ENCODE data around the gene E4F1. TPM values are rescaled to one million over a fixed set of nuclear protein-coding genes. Genes with fewer than 3 reads are reported as not detected.

E4F1 gene
- total RNA-seq, 1 experiment from 2014 or later = 30.1 TPM

DNA sequence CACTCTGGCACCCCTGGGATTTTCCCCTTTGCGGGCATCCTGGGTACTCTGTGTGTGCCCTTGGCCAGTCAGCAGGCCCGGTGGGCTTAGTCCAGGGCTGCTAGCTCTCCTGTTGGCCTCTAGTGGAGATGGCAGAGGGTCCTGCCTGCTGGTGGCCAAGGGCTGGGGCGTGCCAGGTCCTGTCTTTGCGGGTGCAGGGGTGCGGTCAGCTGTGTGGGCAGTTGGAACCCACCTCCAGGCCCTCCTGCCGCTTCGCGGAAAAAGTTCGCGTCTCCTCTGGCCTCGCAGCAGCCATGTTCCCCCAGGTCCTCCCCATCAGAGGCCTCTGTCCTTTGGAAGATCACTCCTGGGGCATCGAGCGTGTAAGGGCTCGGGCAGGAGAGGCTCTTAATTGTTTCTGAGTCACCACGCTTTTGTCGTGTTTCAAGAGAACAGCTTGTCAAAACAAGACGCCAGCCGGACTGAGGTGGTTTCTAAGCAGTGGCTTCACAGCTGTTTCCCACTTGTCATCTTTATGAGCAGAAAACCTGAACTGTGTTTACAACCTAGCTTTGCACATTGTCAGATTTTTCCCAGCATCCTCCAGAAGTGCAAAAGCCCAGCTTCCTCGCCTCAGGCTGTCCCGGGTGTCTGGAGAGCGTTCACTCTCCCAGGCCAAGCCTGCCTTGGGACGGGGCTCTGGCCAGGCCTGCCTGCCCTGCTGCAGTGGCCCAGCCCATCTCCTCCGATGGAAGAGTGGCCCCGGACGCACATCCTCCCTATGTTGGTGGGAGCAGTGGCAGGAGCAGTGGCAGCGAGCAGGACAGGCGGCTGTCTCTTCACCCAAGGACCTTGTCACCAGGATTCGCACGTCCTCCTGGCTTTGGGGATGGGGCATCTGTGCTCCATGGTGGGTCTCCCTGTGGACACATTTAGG is 7.9 kb downstream of the E4F1 start:
- no TSS peak for BruUV-seq (replicated peaks)
- Mint-ChIP-seq H3K4me1 (ENCODE audit: low read depth, unreplicated experiment) (no peaks in the 10 kb centered on the region), H3K9me3 (ENCODE audit: unreplicated experiment) (no peaks in the 10 kb centered on the region), H3K27me3 (ENCODE audit: insufficient read depth, unreplicated experiment) (no peaks in the 10 kb centered on the region), H3K27ac (ENCODE audit: unreplicated experiment) (no peak overlapping the region), H3K36me3 (ENCODE audit: insufficient read depth, unreplicated experiment) (peaks cover 19% of the 10 kb centered on the region), H3K4me3 (ENCODE audit: unreplicated experiment) (no peak overlapping the region)
- TF ChIP-seq, protein P1, sequence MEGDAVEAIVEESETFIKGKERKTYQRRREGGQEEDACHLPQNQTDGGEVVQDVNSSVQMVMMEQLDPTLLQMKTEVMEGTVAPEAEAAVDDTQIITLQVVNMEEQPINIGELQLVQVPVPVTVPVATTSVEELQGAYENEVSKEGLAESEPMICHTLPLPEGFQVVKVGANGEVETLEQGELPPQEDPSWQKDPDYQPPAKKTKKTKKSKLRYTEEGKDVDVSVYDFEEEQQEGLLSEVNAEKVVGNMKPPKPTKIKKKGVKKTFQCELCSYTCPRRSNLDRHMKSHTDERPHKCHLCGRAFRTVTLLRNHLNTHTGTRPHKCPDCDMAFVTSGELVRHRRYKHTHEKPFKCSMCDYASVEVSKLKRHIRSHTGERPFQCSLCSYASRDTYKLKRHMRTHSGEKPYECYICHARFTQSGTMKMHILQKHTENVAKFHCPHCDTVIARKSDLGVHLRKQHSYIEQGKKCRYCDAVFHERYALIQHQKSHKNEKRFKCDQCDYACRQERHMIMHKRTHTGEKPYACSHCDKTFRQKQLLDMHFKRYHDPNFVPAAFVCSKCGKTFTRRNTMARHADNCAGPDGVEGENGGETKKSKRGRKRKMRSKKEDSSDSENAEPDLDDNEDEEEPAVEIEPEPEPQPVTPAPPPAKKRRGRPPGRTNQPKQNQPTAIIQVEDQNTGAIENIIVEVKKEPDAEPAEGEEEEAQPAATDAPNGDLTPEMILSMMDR (IDR thresholded peaks at IDR 0.05; ENCODE audit: insufficient read depth in 1 of 2, low read depth in 1 of 2, low read length in 1 of 2, severe bottlenecking in 1 of 2, unreplicated experiment in 1 of 2) = no peak
- no peaks in the 10 kb centered on the region; the same call in 1 of the 2 replicates for H3K36me3 ChIP-seq (ENCODE audit: control insufficient read depth, insufficient read depth, low read length)
- DNase-seq = no peak
- ChIA-PET CTCF (no interaction called here), POLR2A (no interaction called here)
- peaks cover under 1% of the 10 kb centered on the region; the same call in 1 of the 2 replicates for H3K4me1 ChIP-seq
- no peaks in the 10 kb centered on the region for H3K9me3 ChIP-seq
- no peak overlapping the region for H3K4me3 ChIP-seq (ENCODE audit: low read depth, low read length)
- intact Hi-C loops (cut with micrococcal nuclease; ENCODE audit: unreplicated experiment) = no loop called here
- H3K27me3 ChIP-seq (replicated peaks; ENCODE audit: control insufficient read depth, insufficient read depth, low read length) = no peaks in the 10 kb centered on the region

DNA sequence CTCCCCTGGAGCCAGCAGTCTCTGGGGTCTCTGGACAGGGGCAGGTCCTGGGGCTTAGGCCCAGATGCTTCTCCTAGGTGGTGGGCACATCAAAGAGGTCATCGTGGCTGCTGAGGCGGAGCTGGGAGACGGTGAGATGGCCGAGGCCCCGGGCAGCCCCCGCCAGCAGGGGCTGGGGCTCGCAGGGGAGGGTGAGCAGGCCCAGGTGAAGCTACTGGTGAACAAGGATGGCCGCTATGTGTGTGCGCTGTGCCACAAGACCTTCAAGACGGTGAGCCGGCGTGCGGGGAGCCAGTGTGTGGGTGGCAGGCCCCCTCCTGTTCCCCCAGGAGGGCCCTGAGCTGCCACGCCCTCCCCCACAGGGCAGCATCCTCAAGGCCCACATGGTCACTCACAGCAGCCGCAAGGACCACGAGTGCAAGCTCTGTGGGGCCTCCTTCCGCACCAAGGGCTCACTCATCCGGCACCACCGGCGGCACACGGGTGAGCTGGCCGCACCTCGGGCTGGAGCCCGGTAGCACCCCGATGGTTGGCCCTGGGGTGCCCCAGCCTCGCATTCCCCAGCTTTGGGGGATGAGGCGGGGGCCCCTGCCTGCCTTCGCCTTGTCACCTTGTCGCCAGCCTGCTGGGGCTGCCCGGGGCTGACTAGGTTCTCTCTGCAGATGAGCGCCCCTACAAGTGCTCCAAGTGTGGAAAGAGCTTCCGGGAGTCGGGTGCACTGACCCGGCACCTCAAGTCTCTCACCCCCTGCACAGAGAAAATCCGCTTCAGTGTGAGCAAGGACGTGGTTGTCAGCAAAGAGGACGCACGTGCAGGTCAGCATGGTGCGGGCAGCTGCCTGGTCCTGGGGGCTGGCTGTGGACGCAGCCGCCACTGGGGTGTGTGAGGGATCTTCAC is 9.0 kb downstream of the E4F1 start:
- Mint-ChIP-seq H3K27me3 (ENCODE audit: insufficient read depth, unreplicated experiment) (no peaks in the 10 kb centered on the region), H3K9me3 (ENCODE audit: unreplicated experiment) (no peaks in the 10 kb centered on the region), H3K36me3 (ENCODE audit: insufficient read depth, unreplicated experiment) (peaks cover 30% of the 10 kb centered on the region), H3K27ac (ENCODE audit: unreplicated experiment) (no peak overlapping the region), H3K4me1 (ENCODE audit: low read depth, unreplicated experiment) (no peaks in the 10 kb centered on the region), H3K4me3 (ENCODE audit: unreplicated experiment) (no peak overlapping the region)
- TF ChIP-seq, protein P1 (IDR thresholded peaks at IDR 0.05; ENCODE audit: insufficient read depth in 1 of 2, low read depth in 1 of 2, low read length in 1 of 2, severe bottlenecking in 1 of 2, unreplicated experiment in 1 of 2) = no peak
- H3K36me3 ChIP-seq (ENCODE audit: control insufficient read depth, insufficient read depth, low read length) = no peaks in the 10 kb centered on the region; the same call in 1 of the 2 replicates
- CTCF ChIA-PET = no interaction called here
- H3K4me1 ChIP-seq = peaks cover 8% of the 10 kb centered on the region; the same call in 1 of the 2 replicates
- intact Hi-C loops (cut with micrococcal nuclease; ENCODE audit: unreplicated experiment) = no loop called here
- BruUV-seq (replicated peaks) = no TSS peak
- H3K9me3 ChIP-seq = no peaks in the 10 kb centered on the region
- no peaks in the 10 kb centered on the region for H3K27me3 ChIP-seq (replicated peaks; ENCODE audit: control insufficient read depth, insufficient read depth, low read length)
- no peak for DNase-seq
- H3K4me3 ChIP-seq (ENCODE audit: low read depth, low read length) = no peak overlapping the region
- POLR2A ChIA-PET = no interaction called here

DNA sequence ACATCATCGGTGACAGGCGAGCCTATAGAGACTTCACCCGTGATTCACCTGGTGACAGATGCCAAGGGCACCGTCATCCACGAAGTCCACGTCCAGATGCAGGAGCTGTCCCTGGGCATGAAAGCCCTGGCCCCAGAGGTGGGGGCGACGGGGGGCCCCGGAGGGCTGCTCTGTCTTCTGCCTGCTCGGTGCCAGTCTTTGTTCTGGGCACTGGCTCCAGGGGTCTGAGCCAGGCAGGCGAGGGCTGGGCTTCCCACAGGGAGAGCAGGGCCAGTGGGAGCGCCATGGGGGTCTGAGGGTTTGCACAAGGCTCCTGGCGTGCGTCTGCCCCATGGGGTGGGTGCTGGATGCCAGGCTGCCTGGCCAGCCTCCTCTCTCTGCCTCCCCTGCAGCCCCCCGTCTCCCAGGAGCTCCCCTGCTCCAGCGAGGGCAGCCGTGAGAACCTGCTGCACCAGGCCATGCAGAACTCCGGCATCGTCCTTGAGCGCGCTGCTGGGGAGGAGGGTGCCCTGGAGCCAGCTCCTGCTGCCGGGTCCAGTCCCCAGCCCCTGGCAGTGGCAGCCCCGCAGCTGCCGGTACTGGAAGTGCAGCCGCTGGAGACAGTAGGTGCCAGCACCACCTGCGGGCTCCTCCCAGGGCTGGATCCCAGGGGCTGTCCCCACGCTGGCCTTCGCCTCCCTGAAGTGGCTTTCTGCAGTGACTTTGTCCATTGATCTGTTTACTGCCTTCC is 9.8 kb downstream of the E4F1 start:
- H3K36me3 Mint-ChIP-seq (ENCODE audit: insufficient read depth, unreplicated experiment) = peaks cover 36% of the 10 kb centered on the region
- no TSS peak for BruUV-seq (replicated peaks)
- no peaks in the 10 kb centered on the region for H3K27me3 ChIP-seq (replicated peaks; ENCODE audit: control insufficient read depth, insufficient read depth, low read length)
- H3K4me3 ChIP-seq (ENCODE audit: low read depth, low read length) = no peak overlapping the region
- TF ChIP-seq, protein P1 (IDR thresholded peaks at IDR 0.05; ENCODE audit: insufficient read depth in 1 of 2, low read depth in 1 of 2, low read length in 1 of 2, severe bottlenecking in 1 of 2, unreplicated experiment in 1 of 2) = no peak
- H3K27ac Mint-ChIP-seq (ENCODE audit: unreplicated experiment) = no peak overlapping the region
- H3K27me3 Mint-ChIP-seq (ENCODE audit: insufficient read depth, unreplicated experiment) = no peaks in the 10 kb centered on the region
- no peaks in the 10 kb centered on the region for H3K4me1 Mint-ChIP-seq (ENCODE audit: low read depth, unreplicated experiment)
- no peaks in the 10 kb centered on the region; the same call in 1 of the 2 replicates for H3K36me3 ChIP-seq (ENCODE audit: control insufficient read depth, insufficient read depth, low read length)
- ChIA-PET CTCF (no interaction called here), POLR2A (no interaction called here)
- no peaks in the 10 kb centered on the region for H3K9me3 Mint-ChIP-seq (ENCODE audit: unreplicated experiment)
- DNase-seq = no peak
- H3K4me1 ChIP-seq = peaks cover 8% of the 10 kb centered on the region; the same call in 1 of the 2 replicates
- H3K9me3 ChIP-seq = no peaks in the 10 kb centered on the region
- no peak overlapping the region for H3K4me3 Mint-ChIP-seq (ENCODE audit: unreplicated experiment)
- intact Hi-C loops (cut with micrococcal nuclease; ENCODE audit: unreplicated experiment) = no loop called here

All from Caco-2 (cell line).